Erythroblast (primary cell): ENCODE results near the gene STOML1.

Source experiments
- GATA1 ChIP-seq: IDR thresholded peaks from 2 replicates; pipeline ENCODE4 v1.6.1; 2011; ENCODE audit warnings: low read depth, mild to moderate bottlenecking, control low read depth, low read length, moderate library complexity
- POLR2A ChIP-seq: IDR thresholded peaks from 2 replicates; pipeline ENCODE4 v1.6.1; 2011; ENCODE audit warnings: mild to moderate bottlenecking, low read length

- TF ChIP-seq POLR2A (no peak), GATA1 (no peak)
These were observed 34.3 kb downstream of the STOML1 start for GRCh38 chr15:73957785-73958184.
